Natural killer cell treated with Interleukin-12 subunit alpha and Interleukin-12 subunit beta and Interleukin-15 and Interleukin-18, amount 100 ng/mL, for 72 hours (primary cell): ENCODE data around the gene IPO9. TPM values are rescaled to one million over a fixed set of nuclear protein-coding genes. Genes with fewer than 3 reads are reported as not detected.
"Not testable (repeated sequence)": the region's sequence is repeated elsewhere in the genome, so short reads cannot be mapped to it uniquely, and the experiment has no call there.

Experiments
- ATAC-seq, 2 donors: fragments of 150-1000 bp; cut with Tn5 transposase in 1 of 2; sonication (Bioruptor Pico), chemical (Tn5 transposase) in 1 of 2; 2 replicates each; pipeline ENCODE4 v1.10.0; 2021
- DNase-seq: peaks from one replicate; pipeline ENCODE4 v3.0.0; 2022; ENCODE audit warnings: low spot score
- H3K27ac Mint-ChIP-seq, 2 donors: 1 replicate in 1 of 2; 2 replicates in 1 of 2; pipeline ENCODE4 v1.8.0; 2022; ENCODE audit warnings: mixed read lengths in 2 of 2, mild to moderate bottlenecking in 1 of 2, moderate library complexity in 1 of 2
- H3K27me3 Mint-ChIP-seq, 2 donors: 1 replicate in 1 of 2; 2 replicates in 1 of 2; pipeline ENCODE4 v1.8.0; 2022; ENCODE audit warnings: mixed read lengths in 2 of 2
- H3K36me3 Mint-ChIP-seq: one replicate; pipeline ENCODE4 v1.8.0; 2022; ENCODE audit warnings: mixed read lengths
- H3K4me1 Mint-ChIP-seq, 2 donors: 1 replicate in 1 of 2; 2 replicates in 1 of 2; pipeline ENCODE4 v1.8.0; 2022; ENCODE audit warnings: low read depth in 2 of 2, mixed read lengths in 2 of 2, mild to moderate bottlenecking in 1 of 2
- H3K4me3 Mint-ChIP-seq: one replicate; pipeline ENCODE4 v1.8.0; 2022; ENCODE audit warnings: mixed read lengths
- H3K9me3 Mint-ChIP-seq: 2 replicates; pipeline ENCODE4 v1.8.0; 2022; ENCODE audit warnings: mixed read lengths
- total RNA-seq, 2 donors: library from RNA; stranded (reverse); gene quantifications; one replicate each; pipeline ENCODE4 v1.2.3, GENCODE V29; 2022

Gene IPO9
- total RNA-seq, 2 donors from 2014 or later: 61.4 to 91.0 TPM

GRCh38 chr1:201891451-201892045 lies 62.6 kb downstream of the IPO9 start:
- Mint-ChIP-seq H3K36me3 (no peaks in the 10 kb centered on the region), H3K4me3 (no peak overlapping the region), H3K9me3 (no peaks in the 10 kb centered on the region), H3K4me1 (peaks cover 5 to 11% of the 10 kb centered on the region in 2 donors), H3K27ac (no peak overlapping the region), H3K27me3 (peaks cover 20 to 22% of the 10 kb centered on the region in 2 donors)
- ATAC-seq: no peak
- DNase-seq: peak; percentile 34

- no peaks in the 10 kb centered on the region for H3K36me3 Mint-ChIP-seq
- H3K9me3 Mint-ChIP-seq: no peaks in the 10 kb centered on the region
- H3K4me3 Mint-ChIP-seq: no peak overlapping the region
- no peak overlapping the region for H3K27ac Mint-ChIP-seq
- peaks cover 13 to 15% of the 10 kb centered on the region in 2 donors for H3K27me3 Mint-ChIP-seq
- no peak for DNase-seq
- no peak for ATAC-seq
- peaks cover 5 to 11% of the 10 kb centered on the region in 2 donors for H3K4me1 Mint-ChIP-seq
Observed at GRCh38 chr1:201892211-201892610, 63.3 kb downstream of the IPO9 start.

GRCh38 chr1:201893431-201893830 lies 64.5 kb downstream of the IPO9 start:
- H3K27me3 Mint-ChIP-seq: peaks cover 7 to 8% of the 10 kb centered on the region in 2 donors
- H3K36me3 Mint-ChIP-seq: no peaks in the 10 kb centered on the region
- DNase-seq (peak; percentile 34), ATAC-seq (no peak)
- no peaks in the 10 kb centered on the region for H3K9me3 Mint-ChIP-seq
- no peak overlapping the region for H3K4me3 Mint-ChIP-seq
- peak overlapping the region in 1 of 2 donors; percentile 15 for H3K27ac Mint-ChIP-seq
- peaks cover 5 to 11% of the 10 kb centered on the region in 2 donors for H3K4me1 Mint-ChIP-seq

GRCh38 chr1:201894343-201895119 lies 65.6 kb downstream of the IPO9 start:
- no peak overlapping the region for H3K27ac Mint-ChIP-seq
- H3K9me3 Mint-ChIP-seq: no peaks in the 10 kb centered on the region
- H3K27me3 Mint-ChIP-seq: peaks cover 4 to 10% of the 10 kb centered on the region in 2 donors
- H3K4me1 Mint-ChIP-seq: peaks cover 5 to 10% of the 10 kb centered on the region in 2 donors
- ATAC-seq: no peak
- no peaks in the 10 kb centered on the region for H3K36me3 Mint-ChIP-seq
- no peak overlapping the region for H3K4me3 Mint-ChIP-seq
- peak; percentile 25 for DNase-seq

GRCh38 chr1:201895120-201895665 lies 66.2 kb downstream of the IPO9 start:
- Mint-ChIP-seq H3K9me3 (no peaks in the 10 kb centered on the region), H3K4me3 (no peak overlapping the region), H3K4me1 (peaks cover 5 to 8% of the 10 kb centered on the region in 2 donors), H3K36me3 (no peaks in the 10 kb centered on the region), H3K27me3 (peaks cover 5 to 11% of the 10 kb centered on the region in 2 donors), H3K27ac (no peak overlapping the region)
- ATAC-seq (no peak), DNase-seq (no peak)

GRCh38 chr1:201895913-201896807 lies 67.2 kb downstream of the IPO9 start:
- Mint-ChIP-seq H3K4me3 (peak overlapping the region; percentile 36), H3K4me1 (peaks cover 5 to 8% of the 10 kb centered on the region in 2 donors), H3K9me3 (no peaks in the 10 kb centered on the region), H3K27me3 (peaks cover 11 to 13% of the 10 kb centered on the region in 2 donors), H3K36me3 (no peaks in the 10 kb centered on the region), H3K27ac (peak overlapping the region; percentile 28 to 35)
- DNase-seq (peak; percentile 87), ATAC-seq (peak; percentile 87 to 89)

- Mint-ChIP-seq H3K4me1 (peaks cover 5 to 8% of the 10 kb centered on the region in 2 donors), H3K27ac (no peak overlapping the region), H3K27me3 (peaks cover 11 to 13% of the 10 kb centered on the region in 2 donors), H3K4me3 (no peak overlapping the region), H3K36me3 (no peaks in the 10 kb centered on the region), H3K9me3 (no peaks in the 10 kb centered on the region)
- DNase-seq (no peak), ATAC-seq (no peak)
Observed at GRCh38 chr1:201896951-201897391, 68.0 kb downstream of the IPO9 start.

GRCh38 chr1:201898240-201898894 lies 69.4 kb downstream of the IPO9 start:
- Mint-ChIP-seq H3K27ac (no peak overlapping the region), H3K36me3 (no peaks in the 10 kb centered on the region), H3K4me1 (peaks cover 5 to 8% of the 10 kb centered on the region in 2 donors), H3K9me3 (no peaks in the 10 kb centered on the region), H3K27me3 (peaks cover 9 to 11% of the 10 kb centered on the region in 2 donors), H3K4me3 (no peak overlapping the region)
- peak; percentile 25 for DNase-seq
- no peak for ATAC-seq

GRCh38 chr1:201898992-201899391 lies 70.0 kb downstream of the IPO9 start:
- Mint-ChIP-seq H3K36me3 (no peaks in the 10 kb centered on the region), H3K27me3 (peaks cover 7 to 11% of the 10 kb centered on the region in 2 donors), H3K9me3 (no peaks in the 10 kb centered on the region), H3K27ac (no peak overlapping the region), H3K4me3 (no peak overlapping the region), H3K4me1 (peaks cover 5 to 8% of the 10 kb centered on the region in 2 donors)
- ATAC-seq (no peak), DNase-seq (no peak)

GRCh38 chr1:201899683-201900429 lies 70.9 kb downstream of the IPO9 start:
- DNase-seq (no peak), ATAC-seq (no peak)
- H3K4me3 Mint-ChIP-seq: no peak overlapping the region
- no peaks in the 10 kb centered on the region for H3K9me3 Mint-ChIP-seq
- H3K27me3 Mint-ChIP-seq: peaks cover 7 to 11% of the 10 kb centered on the region in 2 donors
- H3K36me3 Mint-ChIP-seq: no peaks in the 10 kb centered on the region
- H3K4me1 Mint-ChIP-seq: peaks cover 5 to 8% of the 10 kb centered on the region in 2 donors
- no peak overlapping the region for H3K27ac Mint-ChIP-seq

GRCh38 chr1:201900476-201900875 lies 71.5 kb downstream of the IPO9 start:
- Mint-ChIP-seq H3K4me1 (peaks cover 5 to 8% of the 10 kb centered on the region in 2 donors), H3K27ac (no peak overlapping the region), H3K4me3 (no peak overlapping the region), H3K36me3 (no peaks in the 10 kb centered on the region), H3K27me3 (peaks cover 7 to 11% of the 10 kb centered on the region in 2 donors), H3K9me3 (no peaks in the 10 kb centered on the region)
- ATAC-seq (no peak), DNase-seq (no peak)

GRCh38 chr1:201901036-201901435 lies 72.1 kb downstream of the IPO9 start:
- ATAC-seq, DNase-seq: not testable (repeated sequence)

More at GRCh38 chr1:201901036-201901435, 72.1 kb downstream of the IPO9 start:
- H3K36me3 Mint-ChIP-seq, H3K9me3 Mint-ChIP-seq, H3K4me3 Mint-ChIP-seq, H3K27ac Mint-ChIP-seq, H3K4me1 Mint-ChIP-seq: not testable (repeated sequence)
- H3K27me3 Mint-ChIP-seq: peaks cover 7 to 11% of the 10 kb centered on the region in 2 donors
